ENCODE data around the gene NOD2.

Gene NOD2

DNA sequence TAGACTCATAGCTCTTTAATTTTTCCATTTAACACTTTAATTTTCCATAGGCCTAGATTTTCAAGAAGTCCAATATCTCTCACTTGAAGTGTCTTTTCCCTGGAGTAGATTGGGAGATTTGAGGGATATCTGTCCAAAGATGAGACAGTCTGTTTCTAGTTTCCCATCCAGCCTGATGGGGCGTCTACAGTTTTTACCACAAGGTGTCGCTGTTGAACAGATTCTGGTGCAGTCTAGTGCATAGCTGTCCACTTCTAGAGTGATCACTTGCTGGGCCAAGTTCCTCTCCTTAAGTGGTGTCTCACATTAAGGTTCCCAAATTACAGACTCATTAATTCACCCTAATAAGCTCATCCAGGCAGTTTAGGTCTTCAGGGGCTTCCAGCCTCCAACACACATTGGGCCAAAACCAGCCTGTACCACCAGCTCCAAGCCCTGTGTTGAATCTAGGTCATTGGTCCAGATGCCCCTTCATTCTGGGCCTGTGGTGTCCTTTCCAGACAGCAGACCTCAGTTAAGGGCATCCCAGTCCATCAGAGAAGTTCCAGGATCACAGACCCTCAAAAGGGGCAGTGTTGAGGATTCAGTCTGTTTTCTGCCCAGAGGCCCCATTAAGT, 21.7 kb upstream of the NOD2 start:
- peak; percentile 83 for DNase-seq

DNA sequence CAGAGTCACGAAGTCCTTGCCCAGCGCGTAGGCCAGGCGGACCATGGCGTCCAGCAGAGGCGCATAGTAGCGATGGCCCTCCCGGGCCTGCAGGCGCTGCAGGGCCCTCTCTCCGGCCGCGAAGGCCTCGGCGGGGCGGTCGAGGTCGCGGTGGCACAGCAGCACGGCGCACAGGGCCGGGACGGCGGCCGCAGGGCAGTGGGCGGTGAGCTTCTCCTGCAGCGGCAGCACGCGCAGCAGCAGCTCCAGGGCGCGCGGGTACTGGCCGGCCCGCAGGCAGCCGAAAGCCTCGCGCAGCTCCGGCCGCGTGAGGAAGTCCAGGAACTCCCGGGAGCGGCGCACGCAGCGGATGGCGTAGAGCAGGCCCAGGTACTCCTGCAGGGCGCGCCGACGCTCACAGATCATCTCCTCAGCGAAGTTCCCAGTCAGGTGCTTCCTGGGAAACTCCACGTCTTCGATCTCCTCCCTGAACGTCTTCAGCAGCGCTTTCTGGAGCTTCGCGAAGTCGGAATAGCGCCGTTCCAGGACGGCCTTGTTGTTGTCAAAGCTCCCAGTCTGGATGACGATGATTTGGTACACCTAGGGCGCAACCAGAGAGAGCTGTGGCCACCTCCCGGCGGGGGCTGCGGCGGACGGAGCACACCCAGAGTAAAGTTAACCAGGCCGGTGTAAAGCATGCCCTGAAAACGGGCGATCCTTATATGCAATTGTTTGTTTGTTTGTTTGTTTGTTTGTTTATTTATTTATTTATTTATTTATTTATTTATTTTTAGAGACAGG, 19.7 kb upstream of the NOD2 start:
- no peak for DNase-seq

DNA sequence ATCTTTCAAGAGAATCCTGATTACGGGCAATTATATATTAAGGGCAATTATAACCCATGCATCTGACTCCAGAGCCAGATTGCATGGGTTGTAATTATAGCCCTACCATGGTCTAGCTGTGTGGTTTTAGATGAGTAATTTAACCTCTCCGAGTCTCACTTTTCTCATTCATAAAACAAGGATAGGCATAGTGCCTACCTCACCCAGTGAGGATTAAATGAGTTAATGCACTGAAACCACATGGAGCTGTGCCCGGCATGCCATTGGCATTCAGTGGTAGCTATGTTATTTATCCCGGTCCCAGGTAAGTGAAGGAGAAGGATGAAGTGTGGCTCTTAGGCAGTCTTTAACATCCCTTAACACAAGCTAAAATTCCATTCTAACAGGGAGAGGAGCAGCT, 18.6 kb upstream of the NOD2 start:
- no peak for DNase-seq

DNA sequence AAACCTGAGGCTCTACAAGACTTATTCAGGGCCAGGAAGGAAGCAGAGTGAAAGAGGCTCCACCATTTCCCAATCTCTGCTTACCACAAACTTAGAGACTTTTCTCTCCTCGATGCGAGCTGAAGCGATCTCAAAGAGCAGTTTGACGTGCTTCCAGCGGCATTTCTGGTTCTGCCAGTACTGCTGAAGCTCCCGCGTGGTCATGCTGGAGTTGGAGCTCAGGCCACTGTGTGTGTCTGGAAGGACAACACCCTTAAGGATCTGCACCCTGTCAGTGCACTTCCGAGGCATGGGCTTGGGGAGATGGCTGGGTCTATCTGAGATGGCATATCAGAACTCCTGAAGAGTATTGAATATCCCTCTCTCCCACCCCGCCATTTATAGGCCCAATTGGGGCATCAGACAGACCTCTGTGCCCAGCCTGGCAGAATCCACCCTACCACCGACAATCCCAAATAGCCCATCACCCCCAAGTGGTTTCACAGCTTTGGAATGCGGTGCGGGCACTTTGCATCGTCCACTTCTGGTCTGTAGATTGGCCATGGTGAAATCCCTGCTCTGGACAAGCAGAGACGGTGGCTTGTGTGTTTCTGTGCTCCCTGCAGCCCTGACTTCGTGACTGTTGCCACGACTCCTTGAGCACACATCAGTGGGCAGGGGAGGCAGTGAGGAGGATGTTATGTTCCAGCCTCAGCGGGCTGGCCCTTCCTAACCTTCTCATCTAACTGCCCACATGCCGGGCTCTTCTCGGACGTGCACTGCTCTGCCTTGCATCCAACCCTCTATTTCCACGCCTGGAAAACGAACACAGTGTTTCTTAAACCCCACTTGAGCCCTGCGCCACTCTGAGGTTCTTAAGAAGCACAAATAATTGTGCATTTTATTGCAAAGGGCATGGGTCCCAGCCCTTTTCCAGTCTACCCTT, 17.5 kb upstream of the NOD2 start:
- no peak for DNase-seq

DNA sequence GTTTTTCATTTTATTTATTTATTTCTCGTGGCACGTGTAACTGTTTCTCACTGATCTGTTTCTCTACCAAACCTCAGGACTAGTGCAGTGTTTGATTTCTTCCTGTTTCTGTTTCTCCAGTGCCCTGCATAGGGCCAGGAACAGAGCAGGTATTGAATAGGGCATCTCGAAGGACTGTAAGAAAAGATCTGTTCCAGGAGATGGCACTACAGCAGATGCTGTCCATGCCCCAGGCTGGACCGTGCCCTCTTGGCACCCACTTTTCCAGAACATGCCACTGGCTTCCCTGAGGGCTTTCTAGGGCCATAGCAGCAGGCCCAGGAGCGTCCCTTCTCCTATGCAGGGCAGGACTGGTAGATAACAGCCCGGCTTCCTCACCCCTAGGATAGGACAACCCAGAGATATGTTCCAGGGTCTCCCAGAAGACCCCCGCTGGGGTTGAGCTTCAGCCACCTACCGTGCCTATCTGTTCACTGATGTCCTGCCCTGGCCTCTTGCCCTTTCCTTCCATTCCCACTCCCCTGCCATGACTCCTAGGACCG, 16.7 kb upstream of the NOD2 start:
- DNase-seq = no peak

DNA sequence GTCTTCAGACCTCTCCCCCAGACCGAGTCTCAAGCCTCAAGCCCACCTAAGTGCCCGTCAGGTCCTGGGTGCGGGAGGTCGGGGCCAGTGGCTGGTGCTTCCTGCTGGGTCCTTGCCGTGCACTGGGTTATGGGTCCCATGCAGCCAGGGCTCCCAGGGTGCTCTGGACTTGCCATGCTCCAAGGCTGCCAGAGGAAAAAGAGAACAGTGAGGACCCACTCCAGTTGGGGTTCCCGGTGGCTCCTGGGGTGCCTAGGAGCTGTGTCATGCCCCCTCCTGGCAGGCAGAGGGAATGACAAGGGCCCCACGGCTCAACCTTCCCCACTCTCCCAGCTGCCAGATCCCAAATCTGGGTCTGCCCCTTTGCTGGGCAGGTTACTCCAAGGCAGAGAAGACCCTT, 16.1 kb upstream of the NOD2 start:
- DNase-seq = no peak

DNA sequence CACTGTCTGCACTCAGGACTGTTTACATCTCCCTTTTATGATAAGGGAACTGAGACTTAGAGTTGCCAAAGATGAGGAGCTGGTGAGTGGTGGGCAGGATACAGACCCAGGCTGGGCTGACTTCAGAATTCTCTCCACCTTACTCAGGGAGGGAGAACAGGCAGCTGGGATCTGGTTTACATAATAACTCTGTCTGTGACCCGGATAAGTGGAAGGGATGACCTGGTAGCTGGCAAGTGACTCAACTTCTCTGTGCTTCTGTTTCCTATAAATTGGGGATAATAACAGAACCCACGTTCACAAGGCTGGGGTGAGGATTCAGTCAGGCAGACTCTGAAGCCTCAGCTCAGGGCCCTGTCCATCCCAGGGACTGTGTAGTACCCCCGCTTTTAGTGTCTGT, 14.9 kb upstream of the NOD2 start:
- DNase-seq = no peak

DNA sequence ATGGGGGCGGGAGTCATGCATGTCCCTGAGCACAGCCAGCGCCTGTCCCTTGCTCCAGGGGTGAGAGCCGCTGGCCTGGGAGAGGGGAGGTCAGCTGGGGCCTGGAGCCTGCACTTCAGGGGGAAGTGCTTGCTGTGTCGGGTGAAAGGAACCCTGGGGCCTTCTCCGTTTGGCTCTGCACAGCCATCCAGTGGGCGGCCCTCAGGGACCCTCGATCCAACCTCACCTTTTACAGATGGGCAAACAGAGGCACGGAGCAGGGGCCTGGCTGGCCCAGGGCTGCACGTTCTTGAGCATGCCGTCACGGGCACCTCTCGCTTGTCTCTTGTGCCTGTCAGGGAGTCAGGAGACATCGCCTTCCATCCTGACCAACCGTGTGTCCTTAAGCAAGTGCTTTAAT, 14.1 kb upstream of the NOD2 start:
- no peak for DNase-seq

DNA sequence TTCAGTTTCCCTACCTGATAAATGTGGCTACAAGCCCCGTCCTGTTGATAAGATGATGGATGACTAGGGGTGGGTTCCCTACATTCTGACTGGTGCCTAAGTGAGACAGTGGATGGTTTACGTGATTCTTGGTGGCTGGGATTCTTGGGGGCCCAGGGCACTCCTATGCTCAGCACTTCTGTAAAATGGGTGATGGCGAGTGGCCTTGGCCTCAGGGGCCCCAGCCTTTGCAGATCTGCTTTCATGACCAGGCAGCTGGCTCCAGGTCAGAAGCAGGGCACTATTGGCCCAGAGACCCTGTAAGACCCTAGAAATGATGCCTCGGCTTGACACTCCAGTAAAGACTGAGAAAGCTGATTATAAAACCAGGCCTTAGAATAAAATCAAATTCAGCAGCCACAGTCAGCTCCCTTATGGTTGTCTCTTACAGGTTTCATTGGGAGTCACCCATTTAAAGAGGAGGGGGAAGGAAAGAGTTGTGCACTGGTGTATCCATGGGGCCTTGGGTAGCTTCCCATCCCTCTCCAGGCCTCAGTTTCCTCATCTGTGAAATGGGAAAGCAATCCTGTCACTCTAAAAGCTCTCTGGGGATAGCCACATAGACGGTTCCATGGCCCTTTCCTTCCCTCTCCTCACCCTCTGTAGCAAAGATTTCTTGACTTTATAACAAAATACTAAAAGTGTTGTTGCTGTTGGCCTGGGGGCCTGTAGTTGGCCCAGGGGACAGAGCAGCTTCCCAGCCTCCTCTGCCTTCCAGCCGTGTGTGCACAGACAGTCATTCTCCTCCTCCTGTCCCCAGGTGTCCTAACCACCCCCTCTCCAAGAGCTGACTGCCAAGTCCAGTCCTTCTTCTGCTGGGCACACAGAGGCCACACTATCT, 13.5 kb upstream of the NOD2 start:
- DNase-seq = no peak

DNA sequence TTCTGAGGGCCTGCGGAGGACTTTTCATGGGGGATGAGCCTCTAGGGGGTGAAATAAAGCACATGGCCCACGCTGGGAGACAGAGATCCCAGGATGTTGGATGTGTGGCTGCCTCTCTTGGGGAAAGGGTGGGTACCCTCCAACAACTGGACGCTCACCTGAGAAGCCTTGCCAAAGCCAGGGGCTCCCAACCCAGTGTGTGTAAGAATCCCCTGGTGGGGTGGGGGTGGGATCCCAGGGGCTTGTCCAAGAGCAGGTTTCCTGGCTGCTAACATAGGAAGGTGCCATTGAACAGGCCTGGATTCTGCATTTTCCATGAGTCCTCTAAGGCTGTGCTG, 12.9 kb upstream of the NOD2 start:
- DNase-seq = no peak

DNA sequence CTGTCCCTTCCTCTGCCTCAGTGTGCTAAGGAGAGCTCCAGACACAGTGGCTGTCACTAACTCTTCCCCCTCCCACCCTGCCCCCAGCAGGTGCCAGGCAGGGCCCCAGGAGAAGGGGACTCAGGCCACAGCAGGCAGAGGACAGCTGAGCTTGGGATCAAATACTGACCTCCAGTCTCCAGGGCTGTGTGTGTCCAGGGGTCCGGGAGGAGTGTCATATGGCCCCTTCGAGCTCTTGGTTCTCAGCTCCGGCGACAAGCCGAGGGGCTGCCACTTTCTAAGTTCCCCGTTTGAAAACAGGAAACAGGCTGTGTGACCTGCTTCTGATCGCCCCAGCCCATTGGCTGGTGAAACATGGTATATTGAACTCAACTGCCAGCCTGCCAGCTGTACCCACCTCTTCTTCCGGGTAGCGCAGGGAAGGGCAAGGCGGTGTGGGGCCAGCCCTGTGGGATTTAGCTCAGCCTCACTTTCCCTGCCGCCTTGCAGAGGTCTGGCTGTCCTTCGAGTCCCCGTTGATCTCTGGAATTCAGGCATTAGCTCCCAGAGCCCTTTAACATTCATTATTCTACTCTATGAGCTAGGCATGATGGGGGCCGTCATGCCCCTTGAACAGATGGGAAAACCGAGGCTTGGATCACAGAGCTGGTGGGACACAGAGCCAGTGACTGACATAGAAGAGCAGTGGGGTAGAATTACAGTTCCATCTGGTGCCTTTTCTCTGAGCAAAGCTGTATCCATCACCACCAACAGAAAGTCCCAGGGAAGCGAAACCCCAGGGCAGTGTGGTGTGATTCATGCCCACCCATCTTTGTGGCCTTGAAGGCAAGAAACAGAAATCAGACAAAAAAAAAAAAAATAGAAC, 12.2 kb upstream of the NOD2 start, which contains the start of gene SNX20:
Gene SNX20 (minus strand): TSS at position 292 of the 865 bp plus-strand sequence. CDS start 3,786 bp downstream, outside the sequence.
- DNase-seq = peak; percentile 69

DNA sequence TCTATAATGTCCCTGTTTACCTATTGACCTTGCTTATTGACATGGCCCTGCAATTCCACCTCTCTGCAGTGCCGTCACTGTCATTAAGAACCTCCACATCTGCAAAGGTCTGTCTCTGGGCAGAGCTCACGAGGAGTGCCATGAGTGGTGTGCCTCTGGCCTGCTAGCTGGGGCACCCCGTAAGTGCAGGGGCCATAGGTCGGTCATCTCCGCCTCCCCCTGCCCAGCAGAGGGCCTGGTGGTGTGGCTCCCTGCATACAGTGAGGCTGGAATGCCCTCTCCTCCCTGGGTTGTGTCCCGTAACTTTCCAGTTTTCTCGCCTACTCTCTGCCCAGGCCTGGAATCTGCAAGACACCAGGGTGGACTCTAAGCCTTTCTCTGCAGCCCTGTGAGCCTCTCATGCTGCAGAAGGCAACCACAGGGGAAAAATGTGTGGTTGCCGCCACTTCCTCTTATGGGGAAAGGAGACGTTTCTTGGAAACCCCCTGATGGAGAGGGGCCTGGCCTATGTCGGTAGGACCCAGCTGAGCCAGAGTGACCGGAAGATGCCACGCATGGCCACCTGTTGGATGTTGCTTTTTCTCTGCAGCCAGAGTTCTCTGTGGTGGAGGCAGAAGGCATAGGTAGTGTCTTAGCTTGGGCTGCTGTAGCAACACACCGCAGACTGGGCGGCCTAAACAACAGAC, 9.6 kb upstream of the NOD2 start:
- DNase-seq = peak; percentile 71

DNA sequence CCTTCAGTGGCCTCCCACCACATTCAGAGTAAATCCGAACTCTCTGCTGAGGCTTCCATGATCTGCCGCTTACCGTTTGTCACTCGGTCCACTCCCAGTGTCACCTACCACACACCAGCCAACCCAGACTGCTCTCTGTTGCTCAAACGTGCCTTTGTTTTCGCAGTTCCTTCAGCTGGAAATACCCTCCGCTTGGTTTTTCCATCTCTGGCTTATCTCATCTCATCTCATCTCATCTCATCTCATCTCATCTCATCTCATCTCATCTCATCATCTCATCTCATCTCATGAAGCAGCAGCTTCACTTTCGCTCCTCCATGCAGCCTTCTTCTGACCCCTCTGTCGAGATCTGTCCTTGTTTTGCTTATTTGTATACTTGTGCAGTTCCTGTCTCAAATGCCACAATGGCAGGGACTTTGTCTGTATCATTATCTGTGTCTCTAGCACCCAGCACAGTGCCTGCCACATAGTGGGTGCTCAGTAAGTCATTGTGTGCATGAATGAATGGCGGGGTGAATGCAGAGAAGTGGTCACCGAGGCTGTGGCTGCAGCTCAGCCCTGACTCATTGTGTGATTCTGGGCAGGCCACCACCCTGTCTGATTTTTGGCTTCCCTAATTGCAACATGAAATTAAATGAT, 8.5 kb upstream of the NOD2 start:
- no peak for DNase-seq

DNA sequence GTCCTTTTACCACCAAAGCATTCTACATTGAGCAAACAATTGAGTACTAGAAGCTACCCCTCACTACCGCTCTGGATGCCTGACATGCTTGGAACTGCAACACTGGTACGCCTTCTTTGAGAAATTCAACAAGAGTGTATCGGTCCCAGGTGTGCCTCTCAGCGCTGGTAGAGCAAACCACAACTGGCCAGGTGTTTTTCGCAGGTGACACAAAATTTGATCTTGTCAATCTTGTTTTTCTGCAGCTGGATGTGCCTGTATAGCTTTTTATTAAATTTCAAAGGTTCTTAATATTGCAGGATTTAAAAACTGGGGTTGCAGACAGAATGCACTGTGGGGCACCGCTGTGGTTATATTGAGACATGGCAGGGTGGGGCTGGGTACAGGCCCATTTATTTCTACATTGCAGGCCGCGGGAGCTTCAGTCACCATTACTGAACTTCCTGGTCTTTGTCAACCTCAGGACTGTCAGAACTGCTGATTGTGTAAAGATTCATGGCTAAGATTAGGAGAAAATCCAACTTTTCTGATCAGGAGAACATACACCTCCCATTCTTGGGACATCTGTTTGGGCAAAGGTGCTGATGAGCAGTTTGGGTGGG, 7.8 kb upstream of the NOD2 start:
- no peak for DNase-seq

DNA sequence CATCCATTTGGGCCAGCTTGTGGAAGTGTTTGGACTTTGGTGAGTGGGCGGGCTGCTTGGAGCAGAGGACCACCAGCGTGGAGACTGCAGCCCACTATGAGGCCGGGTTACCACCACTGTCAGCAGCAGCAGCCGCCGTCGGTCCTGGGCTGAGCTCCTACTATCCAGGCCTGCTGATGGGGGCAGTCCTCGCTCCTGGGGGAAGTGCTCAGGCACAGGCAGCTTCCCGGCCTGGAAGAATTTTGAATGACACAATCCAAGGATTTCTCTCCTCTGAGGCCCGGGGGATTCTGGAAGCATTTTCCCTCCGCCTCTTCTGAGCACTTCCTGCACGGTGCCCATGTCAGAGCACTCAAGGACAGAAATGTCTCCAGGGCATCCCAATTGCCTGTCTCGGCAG, 5.3 kb upstream of the NOD2 start:
- no peak for DNase-seq

DNA sequence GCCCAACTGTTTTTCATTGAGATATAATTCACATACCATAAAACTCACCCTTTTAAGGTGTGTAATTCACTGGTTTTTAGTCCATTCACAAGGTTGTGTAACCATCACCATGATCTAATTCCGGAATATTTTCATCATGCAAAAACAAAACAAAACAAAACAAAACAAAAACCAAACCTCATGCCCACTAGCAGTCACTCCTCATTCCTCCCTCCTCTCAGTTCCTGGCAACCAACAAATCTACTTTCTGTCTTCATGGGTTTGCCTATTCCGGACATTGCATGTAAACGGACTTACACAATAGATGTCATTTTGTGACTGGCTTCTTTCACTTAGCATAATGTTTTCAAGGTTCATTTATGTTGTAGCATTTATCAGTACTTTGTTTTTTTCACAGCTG, 4.5 kb upstream of the NOD2 start:
- no peak for DNase-seq

DNA sequence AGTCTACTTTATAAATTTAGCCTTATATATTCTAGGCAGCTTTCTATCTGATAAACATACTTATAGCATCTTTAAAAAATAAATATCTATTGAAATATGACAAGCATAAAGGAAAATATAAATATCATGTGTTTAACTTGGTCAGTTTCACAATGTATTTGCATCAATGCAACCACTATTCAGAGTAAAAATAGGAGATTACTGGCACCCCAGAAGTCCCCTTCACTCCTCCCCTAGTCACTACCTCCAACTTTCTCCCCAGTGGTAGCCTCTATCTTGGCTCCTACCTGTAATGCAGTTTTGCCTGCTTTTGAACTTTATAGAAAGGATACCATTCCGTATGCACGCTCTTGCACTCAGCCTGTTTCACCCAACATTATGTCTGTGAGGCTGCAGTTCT, 3.2 kb upstream of the NOD2 start:
- no peak for DNase-seq

DNA sequence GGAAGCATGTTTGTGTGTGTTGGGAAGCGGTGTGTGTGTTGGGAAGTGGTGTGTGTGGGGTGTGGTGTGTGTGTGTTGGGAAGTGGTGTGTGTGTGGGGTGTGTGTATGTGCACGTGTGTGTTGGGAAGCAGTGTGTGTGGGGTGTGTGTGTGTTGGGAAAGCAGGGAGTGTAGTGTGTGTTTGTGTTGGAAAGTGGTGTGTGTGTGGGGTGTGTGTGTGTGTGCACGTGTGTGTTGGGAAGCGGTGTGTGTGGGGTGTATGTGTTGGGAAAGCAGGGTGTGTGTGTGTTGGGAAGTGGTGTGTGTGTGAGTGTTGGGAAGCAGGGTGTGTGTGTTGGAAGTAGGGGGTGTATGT, 785 bp upstream of the NOD2 start:
- no peak for DNase-seq

DNA sequence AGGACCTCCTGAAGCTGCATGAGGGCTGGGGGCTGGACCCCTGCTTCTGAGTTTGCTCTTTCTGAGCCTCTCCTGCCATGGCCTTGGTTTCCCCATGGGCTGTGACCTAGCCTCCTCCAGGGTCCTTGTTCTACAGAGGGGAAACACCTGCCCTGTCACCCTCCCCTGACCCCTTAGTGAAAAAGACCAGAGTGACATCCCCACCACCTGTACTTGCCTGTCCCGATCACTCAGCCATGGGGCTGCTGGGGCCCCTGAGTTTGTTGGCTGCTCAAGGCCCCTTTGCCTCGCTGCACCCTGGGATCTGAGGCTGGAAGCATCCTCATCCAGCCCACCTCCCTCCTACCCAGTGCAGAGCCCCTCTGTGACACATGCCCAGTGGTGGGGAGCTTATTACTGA, 800 bp downstream of the NOD2 start:
- no peak for DNase-seq
